Esophagus muscularis mucosa (tissue), 4 donors: ENCODE measurements around the gene PHF20. TPM values are rescaled to one million over a fixed set of nuclear protein-coding genes. Genes with fewer than 3 reads are reported as not detected.

ENCODE experiments used
- DNase-seq: peaks from one replicate; pipeline ENCODE4 v3.0.0-alpha.2; 2017; ENCODE audit errors: extremely low spot score
- H3K27ac ChIP-seq, 4 donors: fragments of 200-600 bp; sonication (generic); replicated peaks in 1 of 4; 1 replicate in 3 of 4; 2 replicates in 1 of 4; pipeline ENCODE4 v1.5.1; 2016 to 2019; ENCODE audit warnings: mild to moderate bottlenecking in 1 of 4
- H3K27me3 ChIP-seq, 4 donors: fragments of 200-600 bp; sonication (generic); one replicate each; pipeline versions ENCODE4 v1.5.1 to v1.6.0; 2016 to 2019
- H3K36me3 ChIP-seq, 4 donors: fragments of 200-600 bp; sonication (generic); one replicate each; pipeline ENCODE4 v1.5.1; 2016 to 2019
- H3K4me1 ChIP-seq, 4 donors: fragments of 200-600 bp; sonication (generic); one replicate each; pipeline ENCODE4 v1.5.1; 2016 to 2019
- H3K4me3 ChIP-seq, 4 donors: fragments of 200-600 bp; sonication (generic); 1 replicate in 2 of 4; 2 replicates in 2 of 4; pipeline ENCODE4 v1.5.1; 2016 to 2019; ENCODE audit warnings: mild to moderate bottlenecking in 4 of 4, moderate library complexity in 1 of 4
- H3K9me3 ChIP-seq, 4 donors: fragments of 200-600 bp; sonication (generic); 1 replicate in 3 of 4; 2 replicates in 1 of 4; pipeline ENCODE4 v1.5.1; 2016 to 2019
- CTCF ChIP-seq, 3 experiments: fragments of 200-600 bp in 2 of 3; fragments of 450-650 bp in 1 of 3; sonication (generic) in 2 of 3; IDR thresholded peaks; one replicate each; pipeline ENCODE4 v1.5.1; 2017 to 2019; ENCODE audit warnings: antibody characterized with exemption in 3 of 3, mild to moderate bottlenecking in 2 of 3, moderate library complexity in 1 of 3
- EP300 ChIP-seq: sonication (generic); formaldehyde crosslinking; IDR thresholded peaks from one replicate; pipeline ENCODE4 v1.6.1; 2017; ENCODE audit warnings: antibody characterized with exemption
- POLR2A ChIP-seq: fragments of 450-650 bp; IDR thresholded peaks from one replicate; pipeline ENCODE4 v1.6.1; 2017; ENCODE audit warnings: antibody characterized with exemption, moderate library complexity, mild to moderate bottlenecking, low read depth
- POLR2AphosphoS5 ChIP-seq, 2 donors: sonication (generic); formaldehyde crosslinking; IDR thresholded peaks; one replicate each; pipeline ENCODE4 v1.6.1; 2017; ENCODE audit warnings: antibody characterized with exemption in 2 of 2
- WGBS: methylation state at CpG from one replicate; pipeline ENCODE4 v1.1.5; 2018; 5-methylcytosine and 5-hydroxymethylcytosine counted together
- intact Hi-C: fragments of 100-400 bp; cut with DNase I; formaldehyde crosslinking; loops from one replicate; pipeline ENCODE4 v1.15.1; 2023
- total RNA-seq, 4 donors: library from RNA; depleted of rRNA; stranded (reverse); fragments of >200 nt; gene quantifications; one replicate each; pipeline versions ENCODE4 v1.1.0 to v1.2.1, GENCODE V29; 2016

The PHF20 gene
- total RNA-seq, 4 donors from 2014 or later, result 45.9 to 62.2 (median 48.0) TPM

GRCh38 chr20:35979544-35979943, 207.7 kb downstream of the PHF20 start:
- no peaks in the 10 kb centered on the region for H3K36me3 ChIP-seq
- 68% methylated on average over 5 of the region's 5 CpGs for WGBS
- no peaks in the 10 kb centered on the region for H3K27me3 ChIP-seq
- H3K27ac ChIP-seq, result no peak overlapping the region
- intact Hi-C loops, result no loop called here
- no peaks in the 10 kb centered on the region for H3K4me1 ChIP-seq
- no peak overlapping the region for H3K4me3 ChIP-seq
- no peak for DNase-seq
- TF ChIP-seq EP300 (no peak), POLR2AphosphoS5 (IDR thresholded peaks at IDR 0.05) (no peak), POLR2A (no peak), CTCF (IDR thresholded peaks at IDR 0.05) (no peak)
- H3K9me3 ChIP-seq, result no peaks in the 10 kb centered on the region

GRCh38 chr20:35981969-35982368, 210.2 kb downstream of the PHF20 start:
- intact Hi-C loops, result no loop called here
- no peak for DNase-seq
- Histone ChIP-seq H3K9me3 (no peaks in the 10 kb centered on the region), H3K4me3 (no peak overlapping the region), H3K27me3 (no peaks in the 10 kb centered on the region), H3K4me1 (no peaks in the 10 kb centered on the region), H3K27ac (no peak overlapping the region), H3K36me3 (no peaks in the 10 kb centered on the region)
- WGBS, result 68% methylated on average over 3 of the region's 3 CpGs
- TF ChIP-seq POLR2A (no peak), POLR2AphosphoS5 (IDR thresholded peaks at IDR 0.05) (no peak), CTCF (IDR thresholded peaks at IDR 0.05) (no peak), EP300 (no peak)

- intact Hi-C loops, result no loop called here
- TF ChIP-seq EP300 (no peak), POLR2A (no peak), POLR2AphosphoS5 (IDR thresholded peaks at IDR 0.05) (no peak), CTCF (IDR thresholded peaks at IDR 0.05) (no peak)
- Histone ChIP-seq H3K27me3 (no peaks in the 10 kb centered on the region), H3K27ac (no peak overlapping the region), H3K4me1 (no peaks in the 10 kb centered on the region), H3K9me3 (no peaks in the 10 kb centered on the region), H3K4me3 (no peak overlapping the region), H3K36me3 (no peaks in the 10 kb centered on the region)
- no peak for DNase-seq
- 77% methylated on average over 6 of the region's 6 CpGs for WGBS
Observed at GRCh38 chr20:35984382-35984781, 212.6 kb downstream of the PHF20 start.

- H3K36me3 ChIP-seq, result no peaks in the 10 kb centered on the region
- intact Hi-C loops, result no loop called here
- H3K27ac ChIP-seq, result no peak overlapping the region
- 83% methylated on average over 2 of the region's 2 CpGs for WGBS
- H3K9me3 ChIP-seq, result no peaks in the 10 kb centered on the region
- no peak for DNase-seq
- TF ChIP-seq POLR2A (no peak), CTCF (IDR thresholded peaks at IDR 0.05) (no peak), POLR2AphosphoS5 (IDR thresholded peaks at IDR 0.05) (no peak), EP300 (no peak)
- no peaks in the 10 kb centered on the region for H3K4me1 ChIP-seq
- H3K27me3 ChIP-seq, result no peaks in the 10 kb centered on the region
- H3K4me3 ChIP-seq, result no peak overlapping the region
Observed at GRCh38 chr20:35985806-35986205, 214.0 kb downstream of the PHF20 start.

- no peak for DNase-seq
- TF ChIP-seq POLR2AphosphoS5 (IDR thresholded peaks at IDR 0.05) (no peak), EP300 (no peak), CTCF (IDR thresholded peaks at IDR 0.05) (no peak)
- intact Hi-C loops, result no loop called here
- peaks cover 0 to 5% (median 1%) of the 10 kb centered on the region in 4 donors for H3K4me1 ChIP-seq
- no peak overlapping the region for H3K27ac ChIP-seq
- no peak overlapping the region for H3K4me3 ChIP-seq
- H3K9me3 ChIP-seq, result no peaks in the 10 kb centered on the region
- WGBS, result 90% methylated on average over 2 of the region's 2 CpGs
- H3K27me3 ChIP-seq, result no peaks in the 10 kb centered on the region
- H3K36me3 ChIP-seq, result no peaks in the 10 kb centered on the region
Observed at GRCh38 chr20:35988910-35989463, 217.2 kb downstream of the PHF20 start.
